ENCODE measurements around the gene MESD.
A peak's percentile ranks its signal among the peaks of the same experiment; 100 is the strongest.

Gene MESD

GRCh38 chr15:80937718-80938117 lies 51.9 kb downstream of the MESD start:
- no peak for DNase-seq (ENCODE audit: low read depth in 2 of 2)

GRCh38 chr15:80936288-80937078 lies 53.1 kb downstream of the MESD start:
- DNase-seq (ENCODE audit: low read depth in 2 of 2) = no peak

- peak; percentile 23 to 25 for DNase-seq (ENCODE audit: low read depth in 2 of 2)
Measured at GRCh38 chr15:80934761-80935221, 54.8 kb downstream of the MESD start.

GRCh38 chr15:80932989-80933388 lies 56.6 kb downstream of the MESD start:
- DNase-seq (ENCODE audit: low read depth in 2 of 2) = no peak

GRCh38 chr15:80932513-80932815 lies 57.2 kb downstream of the MESD start:
- DNase-seq (ENCODE audit: low read depth in 2 of 2) = no peak

- no peak for DNase-seq (ENCODE audit: low read depth in 2 of 2)
Measured at GRCh38 chr15:80931721-80932512, 57.7 kb downstream of the MESD start.

GRCh38 chr15:80931191-80931590 lies 58.4 kb downstream of the MESD start:
- DNase-seq (ENCODE audit: low read depth in 2 of 2) = no peak

- no peak for DNase-seq (ENCODE audit: low read depth in 2 of 2)
Measured at GRCh38 chr15:80929689-80930088, 59.9 kb downstream of the MESD start.

- DNase-seq (ENCODE audit: low read depth in 2 of 2) = peak; percentile 28
Measured at GRCh38 chr15:80929225-80929624, 60.4 kb downstream of the MESD start.

GRCh38 chr15:80926126-80926525 lies 63.5 kb downstream of the MESD start:
- DNase-seq (ENCODE audit: low read depth in 2 of 2) = no peak

GRCh38 chr15:80925597-80926059 lies 64.0 kb downstream of the MESD start:
- DNase-seq (ENCODE audit: low read depth in 2 of 2) = no peak

- no peak for DNase-seq (ENCODE audit: low read depth in 2 of 2)
Measured at GRCh38 chr15:80924278-80924677, 65.3 kb downstream of the MESD start.

GRCh38 chr15:80923668-80924067 lies 66.0 kb downstream of the MESD start:
- DNase-seq (ENCODE audit: low read depth in 2 of 2) = no peak

GRCh38 chr15:80921736-80922410 lies 67.7 kb downstream of the MESD start:
- DNase-seq (ENCODE audit: low read depth in 2 of 2) = no peak

- no peak for DNase-seq (ENCODE audit: low read depth in 2 of 2)
Measured at GRCh38 chr15:80920271-80920699, 69.3 kb downstream of the MESD start.

- DNase-seq (ENCODE audit: low read depth in 2 of 2) = no peak
Measured at GRCh38 chr15:80918196-80918783, 71.3 kb downstream of the MESD start.

GRCh38 chr15:80916056-80916455 lies 73.6 kb downstream of the MESD start:
- no peak for DNase-seq (ENCODE audit: low read depth in 2 of 2)

GRCh38 chr15:80915472-80915871 lies 74.1 kb downstream of the MESD start:
- no peak for DNase-seq (ENCODE audit: low read depth in 2 of 2)

GRCh38 chr15:80913541-80913940 lies 76.1 kb downstream of the MESD start:
- no peak for DNase-seq (ENCODE audit: low read depth in 2 of 2)

GRCh38 chr15:80912673-80913072 lies 76.9 kb downstream of the MESD start:
- DNase-seq (ENCODE audit: low read depth in 2 of 2) = no peak

GRCh38 chr15:80911821-80912220 lies 77.8 kb downstream of the MESD start:
- no peak for DNase-seq (ENCODE audit: low read depth in 2 of 2)

GRCh38 chr15:80906159-80906766 lies 83.4 kb downstream of the MESD start:
- peak in 1 of 2 experiments; percentile 8 for DNase-seq (ENCODE audit: low read depth in 2 of 2)

Data from fibroblast of skin of left quadriceps (primary cell).